Ovary (tissue), 3 donors: Measurements from ENCODE around the gene CXCL12.

Source experiments
- EP300 ChIP-seq: sonication (generic); formaldehyde crosslinking; IDR thresholded peaks from one replicate; pipeline ENCODE4 v1.6.1; 2017; ENCODE audit warnings: antibody characterized with exemption
- POLR2A ChIP-seq: fragments of 450-650 bp; IDR thresholded peaks from one replicate; pipeline ENCODE4 v1.6.1; 2017; ENCODE audit warnings: antibody characterized with exemption, mild to moderate bottlenecking, moderate library complexity
- TF ChIP-seq, protein P1 (sequence below), 3 donors: fragments of 450-650 bp in 2 of 3; fragments of 200-600 bp in 1 of 3; IDR thresholded peaks; one replicate each; pipeline versions ENCODE4 v1.5.1 to v1.8.0; 2016 to 2022; ENCODE audit warnings: antibody characterized with exemption in 3 of 3, mild to moderate bottlenecking in 1 of 3
- donor health status: DM: no; HTN: no; CAD: no.

DNA sequence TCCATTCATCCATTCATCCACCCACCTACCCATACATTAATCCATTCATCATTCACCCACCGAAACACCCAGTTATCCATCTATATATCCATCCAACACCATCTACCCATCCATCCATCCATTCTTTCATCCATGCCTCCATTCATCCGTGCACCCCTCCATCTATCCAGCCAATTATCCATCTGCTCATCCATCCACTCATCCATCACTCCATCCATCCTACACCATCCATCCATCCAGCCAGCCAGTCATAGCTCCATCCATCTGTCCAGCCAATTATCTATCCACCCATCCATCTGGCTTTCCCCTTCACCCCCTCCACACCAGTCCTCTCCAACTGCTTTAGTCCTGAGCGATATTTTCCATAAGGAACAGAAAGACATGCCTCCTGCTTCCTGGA lies 7.5 kb upstream of the CXCL12 start:
- TF ChIP-seq, protein P1, sequence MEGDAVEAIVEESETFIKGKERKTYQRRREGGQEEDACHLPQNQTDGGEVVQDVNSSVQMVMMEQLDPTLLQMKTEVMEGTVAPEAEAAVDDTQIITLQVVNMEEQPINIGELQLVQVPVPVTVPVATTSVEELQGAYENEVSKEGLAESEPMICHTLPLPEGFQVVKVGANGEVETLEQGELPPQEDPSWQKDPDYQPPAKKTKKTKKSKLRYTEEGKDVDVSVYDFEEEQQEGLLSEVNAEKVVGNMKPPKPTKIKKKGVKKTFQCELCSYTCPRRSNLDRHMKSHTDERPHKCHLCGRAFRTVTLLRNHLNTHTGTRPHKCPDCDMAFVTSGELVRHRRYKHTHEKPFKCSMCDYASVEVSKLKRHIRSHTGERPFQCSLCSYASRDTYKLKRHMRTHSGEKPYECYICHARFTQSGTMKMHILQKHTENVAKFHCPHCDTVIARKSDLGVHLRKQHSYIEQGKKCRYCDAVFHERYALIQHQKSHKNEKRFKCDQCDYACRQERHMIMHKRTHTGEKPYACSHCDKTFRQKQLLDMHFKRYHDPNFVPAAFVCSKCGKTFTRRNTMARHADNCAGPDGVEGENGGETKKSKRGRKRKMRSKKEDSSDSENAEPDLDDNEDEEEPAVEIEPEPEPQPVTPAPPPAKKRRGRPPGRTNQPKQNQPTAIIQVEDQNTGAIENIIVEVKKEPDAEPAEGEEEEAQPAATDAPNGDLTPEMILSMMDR (IDR thresholded peaks at IDR 0.05): no peak
- TF ChIP-seq EP300 (no peak), POLR2A (no peak)
